WTC11 (cell line): ENCODE data around the gene SLC7A5. TPM values are rescaled to one million over a fixed set of nuclear protein-coding genes. Genes with fewer than 3 reads are reported as not detected.

Experiments
- ATAC-seq: fragments of 200-7000 bp; cut with Tn5 transposase; 2 replicates; pipeline ENCODE4 v1.10.0; 2021; ENCODE audit warnings: mild to moderate bottlenecking, moderate library complexity
- CTCF ChIA-PET: fragments of 300-600 bp; sonication (Branson Sonifier 250); formaldehyde crosslinking; loops from one replicate; lab custom pipeline; 2021; ENCODE audit warnings: antibody characterized with exemption; lab: Charles Lee
- POLR2A ChIA-PET: fragments of 350-600 bp; sonication (Branson Sonifier 250); formaldehyde crosslinking; loops from one replicate; lab custom pipeline; 2021; ENCODE audit warnings: antibody characterized with exemption; lab: Charles Lee
- DNase-seq: peaks from one replicate; pipeline ENCODE4 v3.0.0; 2021; ENCODE audit warnings: low spot score
- H3K27ac Mint-ChIP-seq: 2 replicates; pipeline ENCODE4 v1.8.0; 2021; ENCODE audit warnings: mixed read lengths
- H3K27me3 Mint-ChIP-seq: 2 replicates; pipeline ENCODE4 v1.8.0; 2021; ENCODE audit warnings: low read depth, mild to moderate bottlenecking, moderate library complexity, mixed read lengths
- H3K36me3 Mint-ChIP-seq: 2 replicates; pipeline ENCODE4 v1.8.0; 2021; ENCODE audit warnings: mixed read lengths
- H3K4me1 Mint-ChIP-seq: 2 replicates; pipeline ENCODE4 v1.8.0; 2022; ENCODE audit warnings: mixed read lengths
- H3K4me3 Mint-ChIP-seq: 2 replicates; pipeline ENCODE4 v1.8.0; 2021; ENCODE audit warnings: mild to moderate bottlenecking, moderate library complexity, mixed read lengths
- H3K9me3 Mint-ChIP-seq: 2 replicates; pipeline ENCODE4 v1.8.0; 2021; ENCODE audit warnings: mixed read lengths
- ATF1 ChIP-seq: sonication (generic); formaldehyde crosslinking; IDR thresholded peaks from 2 replicates; pipeline ENCODE4 v1.8.1; 2023; ENCODE audit warnings: mild to moderate bottlenecking, moderate library complexity, missing genetic modification reagents
- CBFB ChIP-seq: sonication (generic); formaldehyde crosslinking; IDR thresholded peaks from 2 replicates; pipeline ENCODE4 v1.8.1; 2022; ENCODE audit warnings: mild to moderate bottlenecking, low read depth, missing genetic modification reagents
- CREM ChIP-seq: sonication (generic); formaldehyde crosslinking; IDR thresholded peaks from 2 replicates; pipeline ENCODE4 v1.8.1; 2022; ENCODE audit warnings: mild to moderate bottlenecking, missing genetic modification reagents, moderate library complexity
- ESRRA ChIP-seq: sonication (generic); formaldehyde crosslinking; IDR thresholded peaks from 2 replicates; pipeline ENCODE4 v1.8.1; 2022; ENCODE audit warnings: mild to moderate bottlenecking, missing genetic modification reagents, borderline replicate concordance
- IRF2 ChIP-seq: sonication (generic); formaldehyde crosslinking; IDR thresholded peaks from 2 replicates; pipeline ENCODE4 v1.8.0; 2022; ENCODE audit warnings: low read depth, missing genetic modification reagents, borderline replicate concordance
- NFE2L1 ChIP-seq: sonication (generic); formaldehyde crosslinking; IDR thresholded peaks from 2 replicates; pipeline ENCODE4 v1.8.1; 2023; ENCODE audit warnings: missing genetic modification reagents
- NR1H2 ChIP-seq: sonication (generic); formaldehyde crosslinking; IDR thresholded peaks from 2 replicates; pipeline ENCODE4 v1.9.0; 2021; ENCODE audit warnings: mild to moderate bottlenecking, moderate library complexity, missing genetic modification reagents
- NR2C2 ChIP-seq: sonication (generic); formaldehyde crosslinking; IDR thresholded peaks from 2 replicates; pipeline ENCODE4 v1.8.0; 2022; ENCODE audit warnings: mild to moderate bottlenecking, missing genetic modification reagents
- RELA ChIP-seq: sonication (generic); formaldehyde crosslinking; IDR thresholded peaks from 2 replicates; pipeline ENCODE4 v1.8.1; 2022; ENCODE audit warnings: missing genetic modification reagents, mild to moderate bottlenecking, borderline replicate concordance
- RORB ChIP-seq: fragments of 250-450 bp; sonication (Bioruptor Pico); IDR thresholded peaks from 2 replicates; pipeline ENCODE4 v1.9.0; 2021; ENCODE audit warnings: mild to moderate bottlenecking
- SMAD3 ChIP-seq: sonication (generic); formaldehyde crosslinking; IDR thresholded peaks from 2 replicates; pipeline ENCODE4 v1.8.0; 2022; ENCODE audit warnings: missing genetic modification reagents, mild to moderate bottlenecking, borderline replicate concordance
- TP53 ChIP-seq: sonication (generic); formaldehyde crosslinking; IDR thresholded peaks from 2 replicates; pipeline ENCODE4 v1.8.1; 2023; ENCODE audit warnings: mild to moderate bottlenecking, missing genetic modification reagents
- USF1 ChIP-seq: sonication (generic); formaldehyde crosslinking; IDR thresholded peaks from 2 replicates; pipeline ENCODE4 v1.8.0; 2022; ENCODE audit warnings: mild to moderate bottlenecking, missing genetic modification reagents
- ZBTB21 ChIP-seq: sonication (generic); formaldehyde crosslinking; IDR thresholded peaks from 2 replicates; pipeline ENCODE4 v1.8.1; 2023; ENCODE audit warnings: mild to moderate bottlenecking, missing genetic modification reagents, borderline replicate concordance
- ZNF121 ChIP-seq: sonication (generic); formaldehyde crosslinking; IDR thresholded peaks from 2 replicates; pipeline ENCODE4 v1.8.0; 2023; ENCODE audit warnings: missing genetic modification reagents
- ZNF232 ChIP-seq: sonication (generic); formaldehyde crosslinking; IDR thresholded peaks from 2 replicates; pipeline ENCODE4 v1.8.0; 2022; ENCODE audit warnings: mild to moderate bottlenecking, missing genetic modification reagents
- ZNF317 ChIP-seq: sonication (generic); formaldehyde crosslinking; IDR thresholded peaks from 2 replicates; pipeline ENCODE4 v1.8.1; 2023; ENCODE audit warnings: low read depth, mild to moderate bottlenecking, moderate library complexity, missing genetic modification reagents, borderline replicate concordance
- ZNF396 ChIP-seq: fragments of 250-450 bp; sonication (Bioruptor Pico); IDR thresholded peaks from 2 replicates; pipeline ENCODE4 v1.8.0; 2021; ENCODE audit warnings: mild to moderate bottlenecking, moderate library complexity, borderline replicate concordance
- ZNF416 ChIP-seq: fragments of 250-450 bp; sonication (Bioruptor Pico); IDR thresholded peaks from 2 replicates; pipeline ENCODE4 v1.9.0; 2021; ENCODE audit warnings: mild to moderate bottlenecking, inconsistent platforms
- ZNF512 ChIP-seq: sonication (generic); formaldehyde crosslinking; IDR thresholded peaks from 2 replicates; pipeline ENCODE4 v1.8.1; 2022; ENCODE audit warnings: missing genetic modification reagents, borderline replicate concordance
- ZNF671 ChIP-seq: fragments of 250-450 bp; sonication (Bioruptor Pico); IDR thresholded peaks from 2 replicates; pipeline ENCODE4 v1.8.0; 2021; ENCODE audit warnings: mild to moderate bottlenecking
- total RNA-seq: library from RNA; stranded (reverse); gene quantifications from 3 replicates; pipeline ENCODE4 v1.2.3, GENCODE V29; 2021
- TF ChIP-seq, protein P1 (sequence below): sonication (generic); formaldehyde crosslinking; IDR thresholded peaks from 2 replicates; pipeline ENCODE4 v1.8.0; 2023; ENCODE audit warnings: missing genetic modification reagents
- TF ChIP-seq, protein P2 (sequence below): fragments of 250-450 bp; sonication (Bioruptor Pico); IDR thresholded peaks from 2 replicates; pipeline ENCODE4 v2.1.2; 2022; ENCODE audit warnings: mild to moderate bottlenecking, moderate library complexity
- TF ChIP-seq, protein P3 (sequence below): fragments of 200-600 bp; IDR thresholded peaks from 2 replicates; pipeline ENCODE4 v1.8.0; 2022; ENCODE audit warnings: antibody characterized with exemption
- TF ChIP-seq, protein P4 (sequence below): sonication (generic); formaldehyde crosslinking; IDR thresholded peaks from 2 replicates; pipeline ENCODE4 v1.8.1; 2023; ENCODE audit warnings: mild to moderate bottlenecking, missing genetic modification reagents, moderate library complexity
- TF ChIP-seq, protein P5 (sequence below): fragments of 250-450 bp; sonication (Bioruptor Pico); IDR thresholded peaks from 2 replicates; pipeline ENCODE4 v1.8.0; 2021; ENCODE audit warnings: mild to moderate bottlenecking

The SLC7A5 gene
- total RNA-seq, 1 experiment from 2014 or later: 197 TPM

- TF ChIP-seq ZBTB21: no peak
- TF ChIP-seq, protein P1, sequence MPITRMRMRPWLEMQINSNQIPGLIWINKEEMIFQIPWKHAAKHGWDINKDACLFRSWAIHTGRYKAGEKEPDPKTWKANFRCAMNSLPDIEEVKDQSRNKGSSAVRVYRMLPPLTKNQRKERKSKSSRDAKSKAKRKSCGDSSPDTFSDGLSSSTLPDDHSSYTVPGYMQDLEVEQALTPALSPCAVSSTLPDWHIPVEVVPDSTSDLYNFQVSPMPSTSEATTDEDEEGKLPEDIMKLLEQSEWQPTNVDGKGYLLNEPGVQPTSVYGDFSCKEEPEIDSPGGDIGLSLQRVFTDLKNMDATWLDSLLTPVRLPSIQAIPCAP (CRISPR knock-in tag): no peak
- no peak for TF ChIP-seq ATF1 (CRISPR knock-in tag)
- no peak for TF ChIP-seq CREM (CRISPR knock-in tag)
- TF ChIP-seq ZNF232 (CRISPR knock-in tag): no peak
- no peak for TF ChIP-seq RELA
- TF ChIP-seq NR2C2 (CRISPR knock-in tag): no peak
- no peak for TF ChIP-seq TP53 (CRISPR knock-in tag)
- TF ChIP-seq ZNF671: no peak
- no peak for TF ChIP-seq NFE2L1 (CRISPR knock-in tag)
These were observed 35.8 kb downstream of the SLC7A5 start (continued) for GRCh38 chr16:87833548-87833947.

GRCh38 chr16:87832741-87833502 lies 36.4 kb downstream of the SLC7A5 start:
- peaks cover 16% of the 10 kb centered on the region for H3K36me3 Mint-ChIP-seq
- no peak overlapping the region for H3K4me3 Mint-ChIP-seq
- DNase-seq (no peak), ATAC-seq (no peak)
- no peaks in the 10 kb centered on the region for H3K27me3 Mint-ChIP-seq
- POLR2A ChIA-PET: interaction anchor here (1.8 kb wide), 1 partner anchor 14 kb away, joined by 4 read pairs; no protein-coding TSS in a partner anchor
- no peaks in the 10 kb centered on the region for H3K9me3 Mint-ChIP-seq
- peaks cover 28% of the 10 kb centered on the region for H3K4me1 Mint-ChIP-seq
- TF ChIP-seq, protein P2, sequence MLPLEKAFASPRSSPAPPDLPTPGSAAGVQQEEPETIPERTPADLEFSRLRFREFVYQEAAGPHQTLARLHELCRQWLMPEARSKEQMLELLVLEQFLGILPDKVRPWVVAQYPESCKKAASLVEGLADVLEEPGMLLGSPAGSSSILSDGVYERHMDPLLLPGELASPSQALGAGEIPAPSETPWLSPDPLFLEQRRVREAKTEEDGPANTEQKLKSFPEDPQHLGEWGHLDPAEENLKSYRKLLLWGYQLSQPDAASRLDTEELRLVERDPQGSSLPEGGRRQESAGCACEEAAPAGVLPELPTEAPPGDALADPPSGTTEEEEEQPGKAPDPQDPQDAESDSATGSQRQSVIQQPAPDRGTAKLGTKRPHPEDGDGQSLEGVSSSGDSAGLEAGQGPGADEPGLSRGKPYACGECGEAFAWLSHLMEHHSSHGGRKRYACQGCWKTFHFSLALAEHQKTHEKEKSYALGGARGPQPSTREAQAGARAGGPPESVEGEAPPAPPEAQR: no peak
- TF ChIP-seq ZNF317 (CRISPR knock-in tag) (no peak), NFE2L1 (CRISPR knock-in tag) (no peak), ZNF671 (no peak), ZNF512 (CRISPR knock-in tag) (no peak), SMAD3 (no peak), USF1 (CRISPR knock-in tag) (no peak), ESRRA (CRISPR knock-in tag) (no peak), ZNF396 (CRISPR knock-in tag) (no peak), CBFB (CRISPR knock-in tag) (no peak), ZNF416 (CRISPR knock-in tag) (no peak), ZNF121 (CRISPR knock-in tag) (no peak), ZBTB21 (no peak), NR1H2 (no peak), IRF2 (CRISPR knock-in tag) (no peak), RORB (CRISPR knock-in tag) (no peak)
- TF ChIP-seq, protein P3, sequence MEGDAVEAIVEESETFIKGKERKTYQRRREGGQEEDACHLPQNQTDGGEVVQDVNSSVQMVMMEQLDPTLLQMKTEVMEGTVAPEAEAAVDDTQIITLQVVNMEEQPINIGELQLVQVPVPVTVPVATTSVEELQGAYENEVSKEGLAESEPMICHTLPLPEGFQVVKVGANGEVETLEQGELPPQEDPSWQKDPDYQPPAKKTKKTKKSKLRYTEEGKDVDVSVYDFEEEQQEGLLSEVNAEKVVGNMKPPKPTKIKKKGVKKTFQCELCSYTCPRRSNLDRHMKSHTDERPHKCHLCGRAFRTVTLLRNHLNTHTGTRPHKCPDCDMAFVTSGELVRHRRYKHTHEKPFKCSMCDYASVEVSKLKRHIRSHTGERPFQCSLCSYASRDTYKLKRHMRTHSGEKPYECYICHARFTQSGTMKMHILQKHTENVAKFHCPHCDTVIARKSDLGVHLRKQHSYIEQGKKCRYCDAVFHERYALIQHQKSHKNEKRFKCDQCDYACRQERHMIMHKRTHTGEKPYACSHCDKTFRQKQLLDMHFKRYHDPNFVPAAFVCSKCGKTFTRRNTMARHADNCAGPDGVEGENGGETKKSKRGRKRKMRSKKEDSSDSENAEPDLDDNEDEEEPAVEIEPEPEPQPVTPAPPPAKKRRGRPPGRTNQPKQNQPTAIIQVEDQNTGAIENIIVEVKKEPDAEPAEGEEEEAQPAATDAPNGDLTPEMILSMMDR: no peak
- TF ChIP-seq, protein P4, sequence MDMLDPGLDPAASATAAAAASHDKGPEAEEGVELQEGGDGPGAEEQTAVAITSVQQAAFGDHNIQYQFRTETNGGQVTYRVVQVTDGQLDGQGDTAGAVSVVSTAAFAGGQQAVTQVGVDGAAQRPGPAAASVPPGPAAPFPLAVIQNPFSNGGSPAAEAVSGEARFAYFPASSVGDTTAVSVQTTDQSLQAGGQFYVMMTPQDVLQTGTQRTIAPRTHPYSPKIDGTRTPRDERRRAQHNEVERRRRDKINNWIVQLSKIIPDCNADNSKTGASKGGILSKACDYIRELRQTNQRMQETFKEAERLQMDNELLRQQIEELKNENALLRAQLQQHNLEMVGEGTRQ (CRISPR knock-in tag): no peak
- TF ChIP-seq, protein P5, sequence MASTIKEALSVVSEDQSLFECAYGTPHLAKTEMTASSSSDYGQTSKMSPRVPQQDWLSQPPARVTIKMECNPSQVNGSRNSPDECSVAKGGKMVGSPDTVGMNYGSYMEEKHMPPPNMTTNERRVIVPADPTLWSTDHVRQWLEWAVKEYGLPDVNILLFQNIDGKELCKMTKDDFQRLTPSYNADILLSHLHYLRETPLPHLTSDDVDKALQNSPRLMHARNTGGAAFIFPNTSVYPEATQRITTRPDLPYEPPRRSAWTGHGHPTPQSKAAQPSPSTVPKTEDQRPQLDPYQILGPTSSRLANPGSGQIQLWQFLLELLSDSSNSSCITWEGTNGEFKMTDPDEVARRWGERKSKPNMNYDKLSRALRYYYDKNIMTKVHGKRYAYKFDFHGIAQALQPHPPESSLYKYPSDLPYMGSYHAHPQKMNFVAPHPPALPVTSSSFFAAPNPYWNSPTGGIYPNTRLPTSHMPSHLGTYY (CRISPR knock-in tag): no peak
- CTCF ChIA-PET: interaction anchor here (0.6 to 1.4 kb wide), 3 partner anchors 17 to 56 kb away, joined by 4 to 6 read pairs (median 4); no protein-coding TSS in a partner anchor
- H3K27ac Mint-ChIP-seq: 0 out of 2 replicates have a peak overlapping the region, but pooled peaks have one; percentile 15
